Peyer's patch (tissue), 4 donors: ENCODE data around the gene MCRIP2.

Experiments
- POLR2A ChIP-seq, 2 donors: fragments of 450-650 bp; IDR thresholded peaks; one replicate each; pipeline ENCODE4 v1.5.1; 2017; ENCODE audit warnings: antibody characterized with exemption in 2 of 2, mild to moderate bottlenecking in 2 of 2, moderate library complexity in 2 of 2
- TF ChIP-seq, protein P1 (sequence below), 6 experiments: fragments of 450-650 bp in 4 of 6; fragments of 200-600 bp in 2 of 6; sonication (generic) in 1 of 6; IDR thresholded peaks; one replicate each; pipeline ENCODE4 v1.5.1; 2017 to 2019; ENCODE audit warnings: antibody characterized with exemption in 6 of 6, mild to moderate bottlenecking in 3 of 6, moderate library complexity in 1 of 6

- TF ChIP-seq, protein P1, sequence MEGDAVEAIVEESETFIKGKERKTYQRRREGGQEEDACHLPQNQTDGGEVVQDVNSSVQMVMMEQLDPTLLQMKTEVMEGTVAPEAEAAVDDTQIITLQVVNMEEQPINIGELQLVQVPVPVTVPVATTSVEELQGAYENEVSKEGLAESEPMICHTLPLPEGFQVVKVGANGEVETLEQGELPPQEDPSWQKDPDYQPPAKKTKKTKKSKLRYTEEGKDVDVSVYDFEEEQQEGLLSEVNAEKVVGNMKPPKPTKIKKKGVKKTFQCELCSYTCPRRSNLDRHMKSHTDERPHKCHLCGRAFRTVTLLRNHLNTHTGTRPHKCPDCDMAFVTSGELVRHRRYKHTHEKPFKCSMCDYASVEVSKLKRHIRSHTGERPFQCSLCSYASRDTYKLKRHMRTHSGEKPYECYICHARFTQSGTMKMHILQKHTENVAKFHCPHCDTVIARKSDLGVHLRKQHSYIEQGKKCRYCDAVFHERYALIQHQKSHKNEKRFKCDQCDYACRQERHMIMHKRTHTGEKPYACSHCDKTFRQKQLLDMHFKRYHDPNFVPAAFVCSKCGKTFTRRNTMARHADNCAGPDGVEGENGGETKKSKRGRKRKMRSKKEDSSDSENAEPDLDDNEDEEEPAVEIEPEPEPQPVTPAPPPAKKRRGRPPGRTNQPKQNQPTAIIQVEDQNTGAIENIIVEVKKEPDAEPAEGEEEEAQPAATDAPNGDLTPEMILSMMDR (IDR thresholded peaks at IDR 0.05): no peak
- no peak for TF ChIP-seq POLR2A (IDR thresholded peaks at IDR 0.05)
Observed at GRCh38 chr16:625977-626765, 15.5 kb upstream of the MCRIP2 start.
